Stimulated activated CD4-positive, alpha-beta T cell treated with anti-CD3 and anti-CD28 coated beads, Interleukin-2, amount 100 ng/mL, for 24 hours (primary cell): ENCODE measurements around the gene ATP8B3.

Source experiments
- DNase-seq, 2 donors: peaks; one replicate each; pipeline ENCODE4 v3.0.0-alpha.2; 2020

ATP8B3 gene

DNA sequence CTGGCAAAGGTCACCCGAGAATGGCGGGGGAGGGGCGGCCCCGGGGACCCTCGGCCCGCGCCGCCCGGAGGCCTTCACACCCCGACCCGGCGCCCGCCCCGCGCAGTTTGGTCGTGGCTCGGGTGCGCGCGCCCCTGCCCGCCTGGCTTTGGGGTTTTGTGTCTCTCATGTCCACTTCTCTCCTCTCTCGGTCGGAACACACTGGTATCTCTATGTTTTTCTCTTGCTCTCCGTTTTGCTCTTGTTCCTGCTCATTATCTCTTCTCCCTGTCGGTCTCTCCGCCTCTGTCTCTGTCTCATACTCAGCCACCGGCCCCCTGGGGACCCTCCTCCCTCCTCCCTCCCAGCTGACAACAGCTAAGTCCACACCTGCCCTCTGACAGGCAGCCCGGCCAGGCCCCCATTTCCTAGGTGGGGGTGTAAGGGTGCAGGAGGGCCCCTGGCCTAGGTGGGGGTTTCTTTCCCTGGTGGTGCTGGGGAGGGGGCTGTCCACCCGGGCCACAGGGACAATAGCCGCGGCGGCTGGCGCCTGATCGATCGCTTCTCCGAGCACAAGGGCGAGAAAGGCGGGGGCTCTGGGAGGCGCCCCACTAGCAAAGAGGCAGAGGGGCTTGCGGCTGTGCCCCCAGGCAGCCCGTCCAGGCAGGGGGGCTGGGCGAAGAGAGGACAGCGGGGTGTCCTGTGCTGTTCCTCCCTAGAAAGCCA, 56.5 kb downstream of the ATP8B3 start:
- no peak for DNase-seq

DNA sequence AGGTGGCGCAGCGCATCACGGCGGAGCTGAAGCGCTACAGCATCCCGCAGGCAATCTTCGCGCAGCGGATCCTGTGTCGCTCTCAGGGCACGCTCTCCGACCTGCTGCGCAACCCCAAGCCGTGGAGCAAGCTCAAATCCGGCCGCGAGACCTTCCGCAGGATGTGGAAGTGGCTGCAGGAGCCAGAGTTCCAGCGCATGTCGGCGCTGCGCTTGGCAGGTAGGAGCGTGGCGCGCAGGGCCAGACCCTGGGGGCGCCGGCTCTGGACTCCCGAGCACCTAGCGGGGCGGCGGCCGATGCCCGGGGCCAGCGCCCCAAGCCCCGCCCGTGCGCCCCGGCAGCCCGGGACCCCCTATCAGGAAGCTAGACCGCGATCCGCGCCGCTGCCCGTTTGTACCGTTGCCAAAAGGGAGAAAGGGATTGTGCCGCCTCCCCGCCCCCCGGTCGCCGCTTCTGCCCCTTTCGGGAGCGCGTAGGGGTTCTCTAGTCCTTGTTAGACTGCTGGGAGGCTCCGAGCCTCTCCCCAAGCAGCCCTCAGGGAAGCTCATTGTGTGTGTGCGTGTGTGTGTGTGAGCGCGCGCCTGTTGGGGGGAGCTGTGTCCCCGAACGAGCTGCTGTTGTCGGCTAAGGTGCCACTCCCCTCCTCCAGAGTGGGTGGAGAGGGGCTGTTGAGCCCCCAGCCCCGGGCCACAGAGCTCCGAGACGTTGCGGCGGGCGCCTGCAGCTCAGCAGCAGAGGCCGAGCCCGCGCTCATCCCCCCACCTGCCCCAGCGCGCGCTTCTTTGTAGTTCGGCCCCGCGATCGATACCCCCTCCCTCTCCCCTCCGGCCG, 57.2 kb downstream of the ATP8B3 start:
- DNase-seq = no peak

DNA sequence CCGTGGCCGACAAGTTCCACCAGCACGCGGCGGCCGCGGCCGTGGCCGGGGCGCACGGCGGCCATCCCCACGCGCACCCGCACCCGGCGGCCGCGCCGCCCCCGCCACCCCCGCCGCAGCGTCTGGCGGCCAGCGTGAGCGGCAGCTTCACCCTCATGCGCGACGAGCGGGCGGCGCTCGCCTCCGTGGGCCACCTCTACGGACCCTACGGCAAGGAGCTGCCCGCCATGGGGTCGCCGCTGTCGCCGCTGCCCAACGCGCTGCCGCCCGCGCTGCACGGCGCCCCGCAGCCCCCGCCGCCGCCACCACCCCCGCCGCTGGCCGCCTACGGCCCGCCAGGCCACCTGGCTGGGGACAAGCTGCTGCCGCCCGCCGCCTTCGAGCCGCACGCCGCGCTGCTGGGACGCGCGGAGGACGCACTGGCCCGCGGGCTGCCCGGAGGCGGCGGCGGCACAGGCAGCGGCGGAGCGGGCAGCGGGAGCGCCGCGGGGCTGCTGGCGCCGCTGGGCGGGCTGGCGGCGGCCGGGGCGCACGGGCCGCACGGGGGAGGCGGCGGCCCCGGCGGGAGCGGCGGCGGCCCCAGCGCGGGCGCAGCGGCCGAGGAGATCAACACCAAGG, 57.9 kb downstream of the ATP8B3 start:
- no peak for DNase-seq

DNA sequence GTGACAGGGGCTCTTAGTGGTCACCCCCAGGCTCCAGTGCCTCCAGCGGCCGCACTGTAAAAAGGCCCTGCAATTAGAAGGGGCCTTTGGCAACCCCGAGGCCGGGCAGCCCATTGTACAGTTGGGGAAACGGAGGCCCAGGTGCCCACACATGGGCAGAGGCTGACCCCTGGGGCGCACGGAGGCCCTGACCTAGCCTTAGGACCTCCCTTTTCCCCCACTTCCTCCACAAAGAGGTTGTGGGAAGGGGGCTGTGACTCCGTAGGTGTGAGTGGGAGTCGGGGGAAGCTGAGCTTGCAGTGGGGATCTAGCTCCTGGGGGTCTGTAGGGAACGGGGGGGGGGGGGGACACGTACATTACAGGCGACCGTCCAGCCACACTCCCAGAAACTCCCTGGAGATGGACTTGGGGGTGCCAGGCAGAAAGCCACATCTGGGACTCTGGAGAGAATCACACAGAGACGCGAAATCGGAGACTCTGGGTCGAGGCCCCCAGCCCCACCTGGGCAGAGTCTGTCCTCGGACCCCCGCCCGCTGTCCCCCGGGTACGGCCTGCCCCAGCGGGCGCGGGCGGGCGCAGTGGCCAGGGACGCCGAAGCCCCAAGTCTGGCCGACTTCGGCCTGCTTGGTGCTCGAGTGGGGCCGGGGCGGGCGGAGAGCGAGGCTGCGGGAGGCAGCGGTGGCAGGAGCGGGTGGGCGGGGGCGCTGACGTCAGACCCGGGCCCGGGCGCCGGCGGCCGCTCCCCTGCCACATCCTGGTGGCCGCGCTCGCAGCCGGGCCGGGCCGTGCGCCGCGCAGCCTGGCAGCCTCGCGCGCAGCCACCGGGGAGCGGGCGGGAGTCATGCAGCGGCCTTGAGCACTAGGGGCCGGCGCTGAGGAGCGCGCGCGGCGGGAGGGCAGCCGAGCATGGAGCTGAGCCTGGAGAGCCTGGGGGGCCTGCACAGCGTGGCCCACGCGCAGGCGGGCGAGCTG, 59.0 kb downstream of the ATP8B3 start, which contains the start of gene ONECUT3:
Gene ONECUT3 (plus strand): TSS at position 750 of the 972 bp plus-strand sequence. CDS start 157 bp downstream, at position 907.
- peak in 1 of 2 donors; percentile 41 for DNase-seq

DNA sequence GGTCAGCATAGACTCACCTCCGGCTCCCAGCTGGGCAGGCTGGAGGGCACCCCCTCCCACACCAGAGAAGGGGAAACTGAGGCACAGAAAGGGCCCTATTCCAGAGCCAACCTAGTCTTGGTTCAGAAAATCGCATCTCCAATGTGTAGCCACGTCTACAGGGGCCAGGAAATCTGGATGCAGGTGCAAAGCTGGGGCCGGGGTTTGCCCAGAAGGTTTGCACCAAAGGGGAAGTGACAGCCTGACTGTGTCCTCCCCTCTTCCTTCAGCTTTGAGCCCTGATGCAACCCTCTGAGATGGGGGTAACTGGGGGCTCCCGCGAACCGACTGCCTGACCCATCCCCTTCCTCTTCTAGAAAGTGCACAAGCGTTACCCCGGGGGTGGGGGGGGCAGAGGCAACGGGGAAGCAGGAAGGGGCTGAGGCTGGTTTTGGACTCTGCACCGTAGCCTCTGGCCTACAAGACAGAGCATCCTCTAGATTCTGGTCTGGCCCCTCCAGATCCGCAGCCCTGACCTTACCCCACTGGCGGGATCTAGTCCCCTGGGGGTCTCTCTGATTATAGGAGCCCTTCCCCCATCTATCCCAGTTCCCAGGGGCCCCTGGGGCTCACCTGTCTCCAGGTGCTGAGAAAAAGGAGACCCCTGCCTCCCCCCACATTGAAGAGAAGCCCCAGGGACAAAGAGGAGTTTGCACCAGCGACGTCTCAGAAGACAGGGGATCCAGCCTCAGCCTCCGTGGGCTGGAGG, 59.9 kb downstream of the ATP8B3 start:
- DNase-seq = no peak

DNA sequence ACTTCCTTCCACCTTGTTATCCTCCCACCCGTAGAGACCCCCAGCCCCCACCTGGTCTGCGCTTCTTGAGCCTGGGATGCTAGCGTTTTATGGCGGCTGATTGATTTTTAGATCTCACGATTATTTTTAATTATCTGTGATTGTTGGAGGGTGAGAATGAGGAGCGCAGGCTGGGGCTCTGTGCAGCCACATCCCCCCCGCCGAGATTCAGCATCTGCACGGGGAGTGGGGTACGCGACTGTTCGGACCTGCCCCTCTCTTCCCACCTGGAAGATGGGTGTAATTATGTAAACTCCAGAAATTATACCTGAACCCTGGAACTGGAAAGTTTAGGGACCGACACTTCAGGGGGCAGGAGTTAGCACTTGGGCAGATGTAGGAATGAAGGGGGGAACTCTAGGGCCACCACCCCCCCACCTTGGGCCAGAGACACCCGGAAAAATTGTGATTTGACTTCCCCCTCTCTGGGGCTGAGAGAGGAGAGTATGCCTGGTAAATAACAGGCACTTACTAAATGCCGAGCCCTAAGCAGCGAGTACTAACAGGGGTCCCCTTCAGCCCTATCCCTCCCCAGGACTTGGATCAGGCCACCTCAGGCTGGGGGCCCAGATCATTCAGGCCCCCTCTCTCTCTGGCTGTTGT, 60.6 kb downstream of the ATP8B3 start:
- DNase-seq = no peak

DNA sequence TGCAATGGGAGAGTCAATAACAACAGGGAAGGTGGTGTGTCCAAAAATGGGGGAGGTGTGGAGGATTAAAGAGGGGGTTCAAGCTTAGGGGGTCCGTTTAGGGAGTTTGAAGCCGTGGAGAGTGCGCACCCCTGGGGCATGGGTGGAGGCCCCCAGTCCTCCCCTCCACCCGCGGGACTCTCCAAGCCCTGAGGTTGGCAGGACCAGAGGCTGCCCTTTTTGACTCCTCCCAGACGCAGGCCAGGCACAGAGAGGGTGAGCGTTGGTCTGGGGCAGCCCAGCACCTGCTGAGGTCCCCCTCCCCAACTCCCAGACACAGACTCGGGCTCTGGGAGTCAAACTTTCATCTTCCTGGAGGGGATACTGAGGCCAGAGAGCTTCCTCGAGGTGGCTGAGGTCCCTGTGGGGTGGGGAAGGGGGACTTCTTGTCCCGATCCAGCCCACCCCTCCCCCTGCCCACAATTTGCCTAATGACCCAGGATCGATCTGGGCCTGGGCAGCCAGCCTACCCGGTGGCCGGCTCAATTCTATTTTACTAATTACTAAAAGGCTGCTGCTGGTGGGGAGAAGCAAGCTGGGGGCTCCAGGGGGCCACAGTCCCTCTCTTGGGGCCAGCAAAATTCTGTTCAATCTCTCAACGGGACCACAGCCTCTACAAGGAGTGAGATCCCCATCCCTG, 61.6 kb downstream of the ATP8B3 start:
- no peak for DNase-seq

DNA sequence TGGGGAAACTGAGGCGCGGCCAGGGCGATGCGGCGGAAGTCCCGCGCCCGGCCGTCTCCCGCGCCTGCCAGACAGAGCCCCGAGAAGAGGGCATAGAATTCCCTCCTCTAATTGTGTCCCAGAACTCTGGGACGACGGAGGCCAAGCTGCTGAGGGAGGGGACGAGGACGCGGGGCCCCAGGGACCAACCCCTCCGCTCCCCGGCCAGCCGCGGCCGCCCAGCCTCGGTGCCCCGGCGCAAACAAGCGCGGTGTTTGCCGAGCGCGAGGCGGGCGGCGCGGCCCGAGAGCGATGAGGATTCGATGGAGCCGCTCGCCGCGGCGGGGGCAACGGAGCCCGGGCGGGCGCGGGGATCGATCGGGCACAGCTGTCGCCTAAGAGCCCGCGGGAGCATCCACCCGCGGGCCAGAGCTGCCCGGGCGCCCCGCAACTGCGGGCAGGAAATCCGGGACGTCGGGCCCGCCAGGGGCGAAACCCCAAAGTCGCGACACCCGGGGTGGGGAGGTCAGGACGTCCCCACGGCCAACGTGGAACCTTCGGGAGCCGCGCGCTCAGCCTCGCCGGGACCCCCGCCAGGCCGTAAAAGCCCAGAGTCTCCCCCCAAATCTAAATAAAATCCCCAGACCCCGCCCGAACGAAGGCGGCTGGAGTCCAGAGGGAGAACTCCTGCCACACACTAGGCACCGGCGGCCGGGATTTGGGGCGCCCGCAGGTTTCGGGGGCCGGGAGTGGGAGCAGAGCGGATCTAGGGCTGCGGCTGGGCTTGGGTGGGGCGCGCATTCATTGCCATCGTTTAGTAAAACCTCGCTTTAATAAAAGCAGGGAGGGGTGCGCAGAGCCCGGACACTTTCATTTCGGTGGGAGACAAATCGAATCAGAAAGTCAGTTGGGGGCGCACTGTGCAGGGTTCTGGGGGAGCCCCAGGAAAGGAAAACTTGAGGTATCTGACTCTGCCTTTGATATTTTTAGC, 62.4 kb downstream of the ATP8B3 start:
- no peak for DNase-seq

DNA sequence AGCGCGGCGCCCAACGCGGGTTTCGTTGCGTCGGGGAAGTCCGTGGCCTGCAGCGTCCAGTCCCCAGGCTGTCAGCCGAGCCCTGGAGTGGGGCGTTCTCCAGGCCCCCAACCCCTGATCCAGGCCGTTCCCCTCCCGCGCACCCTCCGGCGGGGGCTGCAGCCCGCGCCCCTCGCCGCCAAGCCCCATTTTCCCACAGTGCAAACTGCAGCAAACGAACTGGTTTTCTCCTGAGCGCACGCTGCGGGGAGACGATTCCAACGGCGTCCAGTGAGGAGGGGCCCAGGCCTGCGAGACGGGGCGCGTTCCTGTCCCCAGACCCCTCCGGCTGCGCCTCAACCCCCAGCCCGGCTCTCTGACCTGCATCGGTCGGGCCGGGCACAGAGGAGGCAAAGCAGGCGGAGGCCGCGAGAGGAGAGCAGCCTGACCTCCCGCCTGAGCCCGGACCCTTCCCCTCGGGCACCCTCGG, 63.2 kb downstream of the ATP8B3 start:
- no peak for DNase-seq

DNA sequence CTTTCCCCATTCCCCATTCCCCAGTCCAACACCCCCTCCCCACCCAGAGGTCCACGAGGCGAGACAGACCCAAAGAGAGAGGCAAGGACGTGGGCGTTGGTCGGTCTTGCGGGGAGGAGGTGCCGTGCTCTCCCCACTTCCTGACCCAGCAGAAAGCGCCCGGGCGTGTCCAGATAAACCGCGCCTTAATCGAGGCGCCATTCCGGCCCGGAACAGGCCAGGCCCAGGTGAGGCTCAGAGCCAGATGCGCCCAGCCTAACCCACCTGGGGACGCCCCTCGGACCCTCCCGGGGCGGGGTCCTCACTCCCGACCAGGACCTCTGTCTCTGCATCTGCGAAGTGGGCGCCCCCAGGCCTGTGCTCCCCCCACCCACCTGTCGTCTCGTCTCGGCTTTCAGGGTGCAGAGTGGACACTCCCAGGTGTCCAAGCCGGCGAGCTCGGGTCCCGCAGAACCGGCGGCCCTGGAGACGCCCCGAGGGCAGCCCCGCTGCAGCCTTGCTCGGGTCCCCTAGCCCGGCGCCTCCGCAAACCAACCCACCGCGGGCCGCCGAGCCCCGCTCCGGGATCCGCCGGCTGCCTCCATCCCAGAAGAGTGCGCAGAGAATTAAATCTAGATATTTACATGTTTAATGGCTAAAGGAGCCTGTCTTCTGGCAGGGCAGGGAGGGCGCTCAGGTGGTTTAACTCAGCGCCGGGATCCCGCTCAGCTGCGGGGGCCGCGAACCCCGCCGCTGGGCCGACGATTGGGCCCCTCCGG, 63.8 kb downstream of the ATP8B3 start:
- DNase-seq = no peak

DNA sequence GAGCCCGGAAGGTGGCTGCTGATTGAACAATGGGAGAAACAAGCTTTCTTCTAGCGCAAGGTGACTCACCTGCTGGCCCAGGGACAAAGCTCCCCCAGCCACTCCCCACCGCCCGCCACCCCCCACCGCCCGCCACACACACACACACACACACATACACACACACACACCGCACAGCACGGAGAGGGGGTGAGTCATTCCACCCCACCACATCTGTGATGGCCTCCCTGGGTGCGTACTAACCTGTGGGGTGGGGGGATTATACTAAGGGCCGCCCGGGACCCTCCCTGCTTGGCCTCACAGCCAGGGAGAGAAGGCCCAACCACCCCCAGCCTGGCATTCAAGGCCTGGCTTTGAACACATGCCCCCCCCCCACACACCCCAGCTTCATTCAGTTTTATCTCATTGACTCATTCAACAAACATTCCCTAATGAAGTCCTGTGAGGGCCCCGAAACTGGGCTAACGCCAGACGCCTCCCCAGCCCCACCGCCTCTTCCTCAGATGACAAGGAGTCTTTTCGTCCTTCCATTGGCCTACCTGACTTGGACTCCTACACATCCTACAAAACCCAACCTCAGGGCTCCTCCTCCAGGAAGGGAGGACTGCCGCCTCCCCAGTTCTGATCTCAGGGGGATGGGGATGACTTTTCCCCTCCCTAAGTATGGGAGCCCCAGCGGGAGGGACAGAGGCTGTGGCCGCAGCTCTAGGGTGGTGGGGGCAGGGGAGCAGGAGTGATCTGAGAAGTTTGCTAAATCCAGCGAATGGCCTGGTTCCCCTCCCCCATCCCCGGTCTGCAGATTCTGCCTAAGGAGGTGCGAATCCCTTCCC, 64.6 kb downstream of the ATP8B3 start:
- peak in 1 of 2 donors; percentile 56 for DNase-seq

DNA sequence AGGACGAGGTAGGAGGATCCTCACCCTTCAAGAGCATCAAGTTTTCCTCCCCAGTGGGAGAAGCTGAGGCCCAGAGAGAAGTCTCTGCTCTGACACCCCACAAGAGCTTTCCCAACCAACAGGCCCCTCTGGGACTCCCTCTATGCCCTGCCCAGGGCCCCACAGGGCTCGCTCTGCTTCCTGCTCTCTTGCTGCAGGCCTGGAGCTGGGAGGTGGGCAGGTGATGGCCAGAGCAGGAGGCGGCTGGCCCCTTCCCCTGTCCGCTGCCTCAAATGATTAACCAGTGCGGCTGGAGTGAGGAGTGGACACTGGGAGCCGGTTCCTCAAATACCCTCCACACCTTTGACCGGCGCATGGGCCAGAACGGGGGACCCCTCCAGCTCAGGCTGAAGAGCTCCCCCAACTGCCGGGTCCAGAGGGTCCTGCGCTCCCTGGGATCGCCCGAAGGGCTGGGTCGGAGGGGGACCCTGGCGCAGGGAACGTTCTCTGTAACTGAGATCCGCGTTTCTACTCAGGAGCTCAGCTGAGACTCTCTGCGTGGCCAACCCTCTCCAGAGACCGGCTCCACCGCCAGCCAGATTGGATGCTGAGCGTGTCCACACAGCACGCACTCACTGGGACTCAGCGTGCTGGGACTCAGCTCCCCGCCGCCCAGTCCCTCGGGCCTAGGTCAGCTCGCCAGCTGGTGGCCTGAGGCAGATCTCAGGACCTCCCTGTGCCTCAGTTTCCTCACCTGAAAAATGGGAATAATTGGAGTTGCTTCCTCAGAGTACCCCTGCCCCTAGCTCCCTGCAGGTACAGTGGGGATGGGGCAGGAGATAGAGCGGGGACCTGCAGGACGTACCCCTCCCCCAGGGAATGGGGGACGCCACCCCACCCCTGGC, 65.4 kb downstream of the ATP8B3 start:
- no peak for DNase-seq

DNA sequence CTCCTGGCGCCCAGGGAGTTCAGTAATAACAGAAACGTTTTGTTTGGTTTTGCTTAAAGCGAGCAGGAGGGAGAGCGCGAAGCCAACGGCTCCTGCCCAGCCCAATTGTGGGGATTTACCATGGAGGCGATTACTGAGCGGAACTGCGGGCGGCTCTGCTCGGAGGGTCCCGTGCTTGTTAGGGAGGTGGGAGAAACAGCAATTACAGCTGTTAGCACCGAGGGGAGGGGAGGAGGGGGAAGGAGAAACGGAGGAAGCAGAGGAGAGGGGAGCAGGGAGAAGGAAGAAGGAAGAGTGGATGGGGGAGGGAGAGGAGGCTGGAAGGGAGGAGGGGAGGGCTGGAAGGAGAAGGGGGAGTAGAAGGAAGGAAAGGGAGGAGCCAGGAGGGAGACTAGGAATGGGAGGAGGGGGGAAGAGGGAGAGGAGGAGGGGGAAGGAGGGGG, 66.5 kb downstream of the ATP8B3 start:
- no peak for DNase-seq

DNA sequence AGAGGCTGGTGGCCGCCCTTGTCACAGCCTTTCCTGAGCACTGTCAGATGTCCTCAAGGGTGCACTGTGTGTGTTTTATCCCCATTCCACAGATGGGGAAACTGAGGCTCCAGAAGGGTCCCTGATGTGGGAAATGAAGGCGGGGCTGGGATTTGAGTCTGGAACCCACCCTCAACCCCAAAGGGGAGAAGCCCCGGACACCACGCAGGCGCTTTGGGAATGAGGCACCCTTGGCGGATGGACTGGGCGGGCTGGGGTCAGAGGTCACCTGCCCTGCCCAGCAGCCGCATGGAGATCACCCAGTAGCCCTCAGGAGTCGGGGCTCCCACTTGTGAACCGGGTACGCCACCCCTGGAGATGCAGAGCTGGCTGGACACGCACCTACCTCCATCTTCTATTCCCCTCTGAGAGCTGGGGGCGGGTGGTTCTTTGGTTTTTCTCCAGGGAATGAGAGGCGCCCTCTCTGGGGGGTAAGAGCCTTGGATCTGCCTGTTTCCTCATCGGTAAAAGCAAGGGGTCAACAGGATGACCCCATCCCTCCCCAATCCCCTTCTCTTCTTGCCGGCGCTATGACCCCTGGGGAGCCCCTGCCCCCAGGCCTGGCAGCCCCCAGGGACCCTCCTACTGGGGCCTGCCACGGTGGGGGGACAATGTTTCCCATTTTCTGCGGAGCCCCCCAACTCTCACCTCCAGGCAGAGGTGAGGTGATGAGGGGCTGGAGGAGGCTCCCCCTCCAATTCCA, 67.1 kb downstream of the ATP8B3 start:
- no peak for DNase-seq

DNA sequence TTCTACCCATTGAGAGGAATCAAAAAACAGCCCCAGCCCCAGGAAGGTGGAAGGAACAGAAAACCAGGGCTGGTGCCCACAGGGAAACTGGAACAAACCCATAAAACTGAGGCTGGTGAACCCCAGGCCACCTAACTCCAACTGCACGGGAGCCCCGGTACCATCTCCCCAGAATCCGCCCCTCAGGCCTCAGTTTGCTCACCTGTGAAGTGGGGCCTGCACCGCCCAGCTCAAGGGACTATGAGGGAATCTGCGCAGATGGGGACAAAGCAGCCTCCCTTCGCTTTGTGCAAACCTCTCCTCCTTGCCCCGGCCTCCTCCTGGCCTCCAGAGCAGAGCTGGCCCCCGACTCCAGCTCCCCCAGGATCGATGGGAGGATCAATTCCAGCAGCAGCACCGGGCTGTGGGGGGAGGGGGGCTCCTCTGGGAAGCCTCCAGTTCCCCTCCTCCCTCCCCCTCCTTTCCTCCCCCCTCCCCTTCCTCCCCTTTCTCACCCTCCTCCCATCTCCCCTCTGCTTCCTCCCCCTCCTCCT, 67.9 kb downstream of the ATP8B3 start:
- no peak for DNase-seq
